ENCODE measurements around the gene OR8B8. TPM values are rescaled to one million over a fixed set of nuclear protein-coding genes. Genes with fewer than 3 reads are reported as not detected.

OR8B8 gene
- total and polyA plus RNA-seq, 2 of the 4 experiments (the other 2 are of a cell fraction): not detected

DNA sequence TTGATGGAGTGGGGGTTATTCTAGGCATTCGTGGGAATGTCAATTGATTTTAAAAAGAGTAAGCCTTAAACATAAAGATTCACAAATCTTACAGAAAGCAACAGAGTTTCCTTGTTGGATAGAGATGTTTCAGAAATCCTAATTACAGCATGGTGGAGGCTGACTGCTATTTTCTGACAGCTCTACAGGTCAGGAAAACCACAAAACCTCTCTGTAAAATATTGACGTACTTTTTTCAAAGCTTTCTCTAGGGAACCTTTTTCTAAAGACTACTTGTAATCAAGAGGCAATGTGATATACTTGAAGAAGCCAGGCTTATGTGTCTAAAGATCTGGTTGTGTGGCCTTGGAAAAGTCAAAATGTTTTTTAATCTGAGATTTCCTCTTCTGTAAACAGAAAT is 9.1 kb upstream of the OR8B8 start:
- H3K9ac ChIP-seq (ENCODE audit: low read depth, low read length): no peak overlapping the region
- POLR2A ChIA-PET (ENCODE audit: unreplicated experiment): no interaction called here
- intact Hi-C loops (cut with micrococcal nuclease): no loop called here
- no peak overlapping the region for H3K18ac ChIP-seq (ENCODE audit: low read depth, low read length)
- H2BK15ac ChIP-seq (ENCODE audit: low read depth, low read length): no peak overlapping the region
- no peak overlapping the region for H3K4ac ChIP-seq (ENCODE audit: low read depth, low read length)
- H3K9me3 ChIP-seq (ENCODE audit: control insufficient read depth, insufficient read depth, low read length): no peaks in the 10 kb centered on the region
- H4K8ac ChIP-seq (ENCODE audit: low read depth in 2 of 2, low read length in 2 of 2): no peak overlapping the region
- in situ Hi-C loops (cut with MboI; ENCODE audit: low sequenced_read_pairs): no loop called here
- TF ChIP-seq MAFK (IDR thresholded peaks at IDR 0.05; ENCODE audit: low read depth, low read length): no peak
- no peak for TF ChIP-seq CHD1 (IDR thresholded peaks at IDR 0.05; ENCODE audit: low read depth, low read length)
- TF ChIP-seq CEBPB (IDR thresholded peaks at IDR 0.05; ENCODE audit: low read depth, low read length): no peak
- TF ChIP-seq RFX5 (IDR thresholded peaks at IDR 0.05; ENCODE audit: low read depth, low read length): no peak
- TF ChIP-seq, protein P1, sequence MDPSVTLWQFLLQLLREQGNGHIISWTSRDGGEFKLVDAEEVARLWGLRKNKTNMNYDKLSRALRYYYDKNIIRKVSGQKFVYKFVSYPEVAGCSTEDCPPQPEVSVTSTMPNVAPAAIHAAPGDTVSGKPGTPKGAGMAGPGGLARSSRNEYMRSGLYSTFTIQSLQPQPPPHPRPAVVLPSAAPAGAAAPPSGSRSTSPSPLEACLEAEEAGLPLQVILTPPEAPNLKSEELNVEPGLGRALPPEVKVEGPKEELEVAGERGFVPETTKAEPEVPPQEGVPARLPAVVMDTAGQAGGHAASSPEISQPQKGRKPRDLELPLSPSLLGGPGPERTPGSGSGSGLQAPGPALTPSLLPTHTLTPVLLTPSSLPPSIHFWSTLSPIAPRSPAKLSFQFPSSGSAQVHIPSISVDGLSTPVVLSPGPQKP (IDR thresholded peaks at IDR 0.05; ENCODE audit: borderline replicate concordance, low read depth, low read length): no peak
- TF ChIP-seq MXI1 (IDR thresholded peaks at IDR 0.05; ENCODE audit: borderline replicate concordance, low read depth, low read length): no peak
- no peak for TF ChIP-seq RCOR1 (IDR thresholded peaks at IDR 0.05; ENCODE audit: insufficient replicate concordance, low read length)
- no peak for TF ChIP-seq RAD21 (IDR thresholded peaks at IDR 0.05; ENCODE audit: low read length)
- TF ChIP-seq NFE2L2 (IDR thresholded peaks at IDR 0.05; ENCODE audit: low read depth, low read length): no peak
- TF ChIP-seq, protein P2, sequence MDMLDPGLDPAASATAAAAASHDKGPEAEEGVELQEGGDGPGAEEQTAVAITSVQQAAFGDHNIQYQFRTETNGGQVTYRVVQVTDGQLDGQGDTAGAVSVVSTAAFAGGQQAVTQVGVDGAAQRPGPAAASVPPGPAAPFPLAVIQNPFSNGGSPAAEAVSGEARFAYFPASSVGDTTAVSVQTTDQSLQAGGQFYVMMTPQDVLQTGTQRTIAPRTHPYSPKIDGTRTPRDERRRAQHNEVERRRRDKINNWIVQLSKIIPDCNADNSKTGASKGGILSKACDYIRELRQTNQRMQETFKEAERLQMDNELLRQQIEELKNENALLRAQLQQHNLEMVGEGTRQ (IDR thresholded peaks at IDR 0.05; ENCODE audit: low read depth, low read length): no peak
- TF ChIP-seq, protein P3, sequence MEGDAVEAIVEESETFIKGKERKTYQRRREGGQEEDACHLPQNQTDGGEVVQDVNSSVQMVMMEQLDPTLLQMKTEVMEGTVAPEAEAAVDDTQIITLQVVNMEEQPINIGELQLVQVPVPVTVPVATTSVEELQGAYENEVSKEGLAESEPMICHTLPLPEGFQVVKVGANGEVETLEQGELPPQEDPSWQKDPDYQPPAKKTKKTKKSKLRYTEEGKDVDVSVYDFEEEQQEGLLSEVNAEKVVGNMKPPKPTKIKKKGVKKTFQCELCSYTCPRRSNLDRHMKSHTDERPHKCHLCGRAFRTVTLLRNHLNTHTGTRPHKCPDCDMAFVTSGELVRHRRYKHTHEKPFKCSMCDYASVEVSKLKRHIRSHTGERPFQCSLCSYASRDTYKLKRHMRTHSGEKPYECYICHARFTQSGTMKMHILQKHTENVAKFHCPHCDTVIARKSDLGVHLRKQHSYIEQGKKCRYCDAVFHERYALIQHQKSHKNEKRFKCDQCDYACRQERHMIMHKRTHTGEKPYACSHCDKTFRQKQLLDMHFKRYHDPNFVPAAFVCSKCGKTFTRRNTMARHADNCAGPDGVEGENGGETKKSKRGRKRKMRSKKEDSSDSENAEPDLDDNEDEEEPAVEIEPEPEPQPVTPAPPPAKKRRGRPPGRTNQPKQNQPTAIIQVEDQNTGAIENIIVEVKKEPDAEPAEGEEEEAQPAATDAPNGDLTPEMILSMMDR (conservative IDR thresholded peaks at IDR 0.05; ENCODE audit: low read depth, low read length): no peak
- TF ChIP-seq FOS (IDR thresholded peaks at IDR 0.05; ENCODE audit: low read depth, low read length): no peak
- TF ChIP-seq SMC3 (IDR thresholded peaks at IDR 0.05; ENCODE audit: low read depth, low read length): no peak
- TF ChIP-seq POLR2A (IDR thresholded peaks at IDR 0.05; ENCODE audit: low read depth, low read length): no peak
- no peak for TF ChIP-seq MAZ (IDR thresholded peaks at IDR 0.05; ENCODE audit: borderline replicate concordance, low read depth, low read length)
- no peak for TF ChIP-seq BHLHE40 (IDR thresholded peaks at IDR 0.05; ENCODE audit: low read depth, low read length)
- no peak overlapping the region for H2AK5ac ChIP-seq (ENCODE audit: low read depth, low read length)
- H3K9me1 ChIP-seq (ENCODE audit: insufficient read depth, low read length): no peaks in the 10 kb centered on the region
- no TSS peak for BruUV-seq (replicated peaks)
- no peaks in the 10 kb centered on the region for H3K79me1 ChIP-seq (ENCODE audit: low read depth in 1 of 2, low read length in 2 of 2)
- H3K56ac ChIP-seq (ENCODE audit: extremely low read depth, insufficient read depth, low read length): no peak overlapping the region
- CTCF ChIA-PET: no interaction called here
- no peaks in the 10 kb centered on the region for H4K20me1 ChIP-seq (ENCODE audit: insufficient read depth, low read length)
- H3K14ac ChIP-seq (replicated peaks; ENCODE audit: low read depth, low read length): no peak overlapping the region
- H2BK5ac ChIP-seq (ENCODE audit: low read depth, low read length, poor library complexity, severe bottlenecking): no peak overlapping the region
- ATAC-seq (ENCODE audit: low read depth): no peak
- H3K4me2 ChIP-seq (ENCODE audit: low read depth, low read length): no peak overlapping the region
- H3K27me3 ChIP-seq (ENCODE audit: control insufficient read depth, insufficient read depth, low read length): no peaks in the 10 kb centered on the region
- no peak overlapping the region for H2AFZ ChIP-seq (replicated peaks; ENCODE audit: low read length, poor library complexity)
- DNase-seq: no peak
- H3K23ac ChIP-seq (ENCODE audit: low read depth, low read length): no peak overlapping the region
- H3K4me3 ChIP-seq (ENCODE audit: insufficient read depth, low read depth, low read length): no peak overlapping the region
- H2BK20ac ChIP-seq (ENCODE audit: low read depth, low read length): no peak overlapping the region
- no peak overlapping the region for H2BK120ac ChIP-seq (ENCODE audit: low read depth, low read length)
- H4K91ac ChIP-seq (ENCODE audit: insufficient read depth, low read depth, low read length): no peak overlapping the region
- no peak overlapping the region for H3K27ac ChIP-seq (ENCODE audit: insufficient read depth, low read length)
- no peaks in the 10 kb centered on the region for H3K36me3 ChIP-seq (ENCODE audit: control insufficient read depth, insufficient read depth, low read length)
- no peak overlapping the region for H2AK9ac ChIP-seq (replicated peaks; ENCODE audit: low read depth, low read length, poor library complexity)
- no peak overlapping the region for H4K5ac ChIP-seq (ENCODE audit: low read depth, low read length)
- no peaks in the 10 kb centered on the region for H3K4me1 ChIP-seq (ENCODE audit: control insufficient read depth, insufficient read depth, low read length)
- dilution Hi-C loops (cut with HindIII; ENCODE audit: low sequenced_read_pairs, unreplicated experiment): no loop called here
- no CpG with 5 or more reads among the region's 2 CpGs for WGBS, 2 experiments (ENCODE audit: extremely low coverage in 2 of 2, insufficient read length in 1 of 2)
